GM12878 (cell line): Measurements from ENCODE around the gene TMEM181. TPM values are rescaled to one million over a fixed set of nuclear protein-coding genes. Genes with fewer than 3 reads are reported as not detected.
A peak's percentile ranks its signal among the peaks of the same experiment; 100 is the strongest.

Experiments
- ASH2L ChIP-seq: fragments of 300-600, 200-600 bp; sonication (generic); IDR thresholded peaks from 2 replicates; pipeline ENCODE4 v1.6.1; 2017; ENCODE audit warnings: low read depth, mild to moderate bottlenecking, borderline replicate concordance
- BHLHE40 ChIP-seq, 2 experiments: fragments of 450-650 bp in 1 of 2; IDR thresholded peaks; 2 replicates each; pipeline ENCODE4 v1.6.1; 2011 to 2017; ENCODE audit warnings: low read depth in 2 of 2, borderline replicate concordance in 1 of 2, improper control_type of control experiment in 1 of 2, low read length in 1 of 2, mild to moderate bottlenecking in 1 of 2
- CBX3 ChIP-seq: fragments of 200-600 bp; sonication (generic); IDR thresholded peaks from 2 replicates; pipeline ENCODE4 v1.6.1; 2016; ENCODE audit warnings: low read depth, borderline replicate concordance
- CEBPB ChIP-seq, 2 experiments: fragments of 150-350 bp in 1 of 2; IDR thresholded peaks; 2 replicates each; pipeline ENCODE4 v1.6.1; 2012 to 2014; ENCODE audit warnings: low read depth in 2 of 2, low read length in 2 of 2, borderline replicate concordance in 1 of 2, inconsistent platforms in 1 of 2
- CTCF ChIP-seq, 3 experiments: IDR thresholded peaks in 2 of 3; conservative IDR thresholded peaks in 1 of 3; 2 replicates each; pipeline ENCODE4 v1.5.1; 2011; ENCODE audit warnings: low read depth in 3 of 3, low read length in 3 of 3, mild to moderate bottlenecking in 3 of 3, control low read depth in 2 of 3, moderate library complexity in 2 of 3, inconsistent platforms in 1 of 3, mixed read lengths in 1 of 3; ENCODE audit not compliant: control insufficient read depth in 2 of 3, insufficient read depth in 1 of 3; ENCODE audit errors: extremely low read depth in 1 of 3
- CUX1 ChIP-seq: IDR thresholded peaks from 2 replicates; pipeline ENCODE4 v1.6.1; 2012; ENCODE audit warnings: improper control_type of control experiment, low read depth, low read length; ENCODE audit not compliant: insufficient replicate concordance
- DPF2 ChIP-seq: fragments of 450-650 bp; IDR thresholded peaks from 2 replicates; pipeline ENCODE4 v1.6.1; 2017; ENCODE audit warnings: mild to moderate bottlenecking
- ESRRA ChIP-seq: IDR thresholded peaks from 2 replicates; pipeline ENCODE4 v1.6.1; 2012; ENCODE audit warnings: mild to moderate bottlenecking, low read length, improper control_type of control experiment
- EZH2 ChIP-seq: IDR thresholded peaks from 2 replicates; pipeline ENCODE4 v1.6.1; 2012; ENCODE audit warnings: low read depth, mild to moderate bottlenecking, control low read depth, inconsistent platforms, low read length, borderline replicate concordance; ENCODE audit not compliant: control insufficient read depth
- FOXK2 ChIP-seq: fragments of 450-650 bp; IDR thresholded peaks from 2 replicates; pipeline ENCODE4 v1.6.1; 2017; ENCODE audit warnings: mild to moderate bottlenecking, moderate library complexity
- FOXM1 ChIP-seq: IDR thresholded peaks from 2 replicates; pipeline ENCODE4 v1.6.1; 2012; ENCODE audit warnings: low read depth, mild to moderate bottlenecking, inconsistent platforms, low read length, moderate library complexity
- GATAD2B ChIP-seq: fragments of 450-650 bp; conservative IDR thresholded peaks from 2 replicates; pipeline ENCODE4 v1.6.1; 2017; ENCODE audit warnings: low read depth, mild to moderate bottlenecking, moderate library complexity
- IKZF2 ChIP-seq, 2 experiments: fragments of 450-650 bp; IDR thresholded peaks; 2 replicates each; pipeline ENCODE4 v1.6.1; 2017; ENCODE audit warnings: mild to moderate bottlenecking in 2 of 2, moderate library complexity in 2 of 2
- KLF5 ChIP-seq: fragments of 450-650 bp; IDR thresholded peaks from 2 replicates; pipeline ENCODE4 v1.6.1; 2014; ENCODE audit warnings: mild to moderate bottlenecking; ENCODE audit not compliant: partially characterized antibody
- MYC ChIP-seq: IDR thresholded peaks from 2 replicates; pipeline ENCODE4 v1.6.1; 2011; ENCODE audit warnings: mild to moderate bottlenecking, low read length, moderate library complexity, inconsistent platforms; ENCODE audit not compliant: insufficient read depth, insufficient replicate concordance, insufficient read length, severe bottlenecking
- NFXL1 ChIP-seq: fragments of 450-650 bp; IDR thresholded peaks from 2 replicates; pipeline ENCODE4 v1.6.1; 2017; ENCODE audit warnings: antibody characterized with exemption, mild to moderate bottlenecking, borderline replicate concordance
- NR2F1 ChIP-seq: fragments of 450-650 bp; conservative IDR thresholded peaks from 2 replicates; pipeline ENCODE4 v1.6.1; 2017; ENCODE audit warnings: mild to moderate bottlenecking
- PML ChIP-seq: IDR thresholded peaks from 2 replicates; pipeline ENCODE4 v1.6.1; 2012; ENCODE audit warnings: low read length, inconsistent platforms
- RAD51 ChIP-seq: fragments of 450-650 bp; IDR thresholded peaks from 2 replicates; pipeline ENCODE4 v1.6.1; 2016; ENCODE audit warnings: moderate library complexity, mild to moderate bottlenecking, inconsistent platforms
- RBBP5 ChIP-seq: fragments of 200-600 bp; sonication (generic); conservative IDR thresholded peaks from 2 replicates; pipeline ENCODE4 v1.6.1; 2016
- RUNX3 ChIP-seq: IDR thresholded peaks from 2 replicates; pipeline ENCODE4 v1.6.1; 2012; ENCODE audit warnings: low read length, inconsistent platforms
- SMC3 ChIP-seq: IDR thresholded peaks from 2 replicates; pipeline ENCODE4 v1.6.1; 2011; ENCODE audit warnings: low read length, improper control_type of control experiment, borderline replicate concordance
- ZNF384 ChIP-seq: IDR thresholded peaks from 2 replicates; pipeline ENCODE4 v1.6.1; 2012; ENCODE audit warnings: low read depth, mild to moderate bottlenecking, low read length, improper control_type of control experiment, borderline replicate concordance
- polyA plus RNA-seq, 11 experiments: library from polyadenylated mRNA; depleted of rRNA in 4 of 11; unstranded in 6 of 11; stranded (reverse) in 5 of 11; fragments of >200 nt; fragmentation: Nextera tagmentation in 4 of 11; fragmentation: Illumina TruSeq in 1 of 11; extraction: Ambion mirVana in 4 of 11; extraction: Trizol in 1 of 11; gene quantifications; 1 replicate in 1 of 11; 2 replicates in 10 of 11; pipeline versions ENCODE4 v1.2.1 to v1.2.3, GENCODE V29; 2011 to 2016; ENCODE audit warnings: inconsistent platforms in 2 of 11, missing spikeins in 2 of 11, low read depth in 1 of 11
- total RNA-seq, 4 experiments: library from RNA; depleted of rRNA in 3 of 4; stranded (reverse); fragments of >200 nt in 3 of 4; fragmentation: Illumina TruSeq in 1 of 4; extraction: Trizol in 1 of 4; gene quantifications; 2 replicates each; pipeline versions ENCODE4 v1.2.1 to v1.2.3, GENCODE V29; 2013 to 2021

The TMEM181 gene
- total and polyA plus RNA-seq, 10 of the 15 experiments (the other 5 are each of a cell fraction or from before 2014, with no cell fraction given): 1.5 to 7.9 (median 5.2) TPM

GRCh38 chr6:158518191-158519127 is 41.4 kb upstream of the TMEM181 start (continued):
- peak; percentile 51 for TF ChIP-seq KLF5
- TF ChIP-seq FOXK2: peak; percentile 64; the same call in 1 of the 2 replicates
- TF ChIP-seq SMC3: peak; percentile 81
- TF ChIP-seq RBBP5: no peak
- TF ChIP-seq CTCF (IDR thresholded peaks at IDR 0.05 in 2 of 3, conservative IDR thresholded peaks at IDR 0.05 in 1 of 3; ENCODE audit: control insufficient read depth in 2 of 3, extremely low read depth in 1 of 3, insufficient read depth in 1 of 3, low read depth in 3 of 3, low read length in 3 of 3): peak; percentile 64 to 69 (median 69)
- no peak for TF ChIP-seq MYC
- no peak for TF ChIP-seq CBX3
- TF ChIP-seq DPF2: peak; percentile 49; the same call in 1 of the 2 replicates
- TF ChIP-seq IKZF2 (IDR thresholded peaks at IDR 0.05): peak; percentile 80 to 81
- TF ChIP-seq BHLHE40 (IDR thresholded peaks at IDR 0.05; ENCODE audit: borderline replicate concordance in 1 of 2, low read depth in 2 of 2, low read length in 1 of 2): peak; percentile 13 to 45; a peak in 3 of 4 replicates
- peak; percentile 45 for TF ChIP-seq GATAD2B
- TF ChIP-seq ESRRA: peak; percentile 61; the same call in 1 of the 2 replicates
- 0 out of 2 replicates have a peak, but pooled peaks have one; percentile 60 for TF ChIP-seq NR2F1
- TF ChIP-seq FOXM1: 0 out of 2 replicates have a peak, but pooled peaks have one; percentile 2
- TF ChIP-seq ASH2L: no peak
- no peak for TF ChIP-seq CEBPB (IDR thresholded peaks at IDR 0.05; ENCODE audit: borderline replicate concordance in 1 of 2, low read depth in 2 of 2, low read length in 2 of 2)
- no peak for TF ChIP-seq EZH2
- TF ChIP-seq CUX1: peak; percentile 71
- no peak for TF ChIP-seq NFXL1
- no peak for TF ChIP-seq PML
- TF ChIP-seq RUNX3: peak; percentile 38
- TF ChIP-seq ZNF384: no peak
- TF ChIP-seq RAD51: peak; percentile 47; the same call in 1 of the 2 replicates
